GM18909 (cell line): Measurements from ENCODE around the gene CSRP3.
A peak's percentile ranks its signal among the peaks of the same experiment; 100 is the strongest.

Experiments used
- ATAC-seq: cut with Tn5 transposase; IDR thresholded peaks from one replicate; pipeline ENCODE4 v1.9.1; 2021; ENCODE audit warnings: mild to moderate bottlenecking; ENCODE audit not compliant: unreplicated experiment, poor library complexity

The CSRP3 gene

DNA sequence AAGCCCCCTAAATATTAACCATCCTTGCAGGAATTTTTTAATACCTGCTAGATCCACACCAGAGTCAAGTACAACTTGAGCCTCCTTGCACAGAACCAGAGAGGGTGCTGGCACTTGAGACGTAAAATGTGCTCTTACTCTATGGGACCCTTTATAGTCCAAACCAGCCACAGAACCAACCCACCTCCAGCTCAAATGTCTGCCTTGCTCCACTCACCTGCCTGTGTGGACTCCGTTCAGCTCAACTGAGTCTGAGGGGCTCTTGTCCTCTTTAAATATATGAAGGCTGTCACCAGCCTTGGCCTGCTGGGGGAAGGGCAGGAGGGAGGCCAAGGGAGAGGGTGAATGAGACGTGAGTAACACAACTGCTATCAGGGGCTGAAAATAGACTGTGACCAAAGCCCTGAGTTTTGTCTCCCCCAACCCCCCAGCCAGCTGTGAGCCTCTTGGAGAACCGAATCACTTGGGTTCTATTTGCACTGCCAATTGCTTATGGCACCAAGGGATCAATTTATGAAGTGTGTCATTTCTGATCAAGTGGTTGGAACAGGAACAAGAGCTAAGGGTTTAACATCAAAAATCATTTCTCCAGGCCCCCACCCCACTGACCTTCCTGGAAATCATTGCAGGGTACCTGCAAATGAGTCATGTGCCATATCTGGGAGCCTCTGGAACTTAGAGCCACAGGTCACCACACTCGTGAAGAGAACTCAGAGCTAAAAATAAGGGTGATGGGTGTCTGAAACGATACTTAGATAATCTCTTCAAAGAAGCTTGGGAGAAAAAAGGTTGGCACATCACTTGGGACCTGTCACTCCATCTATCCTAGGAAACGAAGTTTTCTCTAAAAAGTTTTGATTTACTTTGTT is at the start of gene CSRP3:
Gene CSRP3 (minus strand): TSS at position 247 of the 869 bp plus-strand sequence. CDS start 9,535 bp downstream, outside the sequence.
- ATAC-seq: no peak

DNA sequence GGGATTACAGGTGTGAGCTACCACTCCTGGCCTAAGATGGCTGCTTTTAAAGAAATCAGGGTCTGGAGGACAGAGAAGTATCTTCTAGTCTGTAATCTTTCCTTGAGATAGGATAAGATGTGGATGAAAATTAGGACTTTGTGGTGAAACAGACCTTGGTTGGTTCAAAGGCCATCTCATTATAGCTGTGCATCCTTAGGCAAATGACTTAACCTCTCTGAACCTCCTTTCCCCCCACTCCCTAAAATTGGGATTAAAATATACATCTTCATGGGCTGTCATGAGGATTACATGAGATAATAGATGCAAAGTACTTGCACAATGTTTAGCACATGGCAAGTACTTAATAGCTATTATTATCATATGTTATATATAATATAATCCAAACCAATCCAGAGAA is 49.8 kb upstream of the CSRP3 start:
- ATAC-seq: no peak

DNA sequence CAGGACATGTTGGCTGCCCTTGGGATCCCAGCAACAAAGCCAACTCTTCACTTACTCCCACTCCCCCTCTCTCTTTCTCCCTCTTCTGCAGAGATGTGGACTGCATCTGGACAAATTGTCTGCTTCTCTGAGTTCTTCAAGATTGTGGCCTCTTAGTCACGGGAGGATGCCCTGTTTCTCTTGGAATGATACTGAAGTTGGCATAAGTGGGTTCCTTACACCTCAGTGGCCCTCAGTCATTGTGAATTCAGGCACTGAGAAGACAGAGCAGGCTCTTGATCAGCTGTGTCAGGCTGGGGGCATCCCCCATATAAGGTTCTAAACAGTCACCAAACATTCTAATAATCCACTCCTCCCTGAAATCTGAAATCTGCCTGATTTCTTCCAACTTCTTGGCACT is 45.0 kb upstream of the CSRP3 start:
- ATAC-seq: no peak

DNA sequence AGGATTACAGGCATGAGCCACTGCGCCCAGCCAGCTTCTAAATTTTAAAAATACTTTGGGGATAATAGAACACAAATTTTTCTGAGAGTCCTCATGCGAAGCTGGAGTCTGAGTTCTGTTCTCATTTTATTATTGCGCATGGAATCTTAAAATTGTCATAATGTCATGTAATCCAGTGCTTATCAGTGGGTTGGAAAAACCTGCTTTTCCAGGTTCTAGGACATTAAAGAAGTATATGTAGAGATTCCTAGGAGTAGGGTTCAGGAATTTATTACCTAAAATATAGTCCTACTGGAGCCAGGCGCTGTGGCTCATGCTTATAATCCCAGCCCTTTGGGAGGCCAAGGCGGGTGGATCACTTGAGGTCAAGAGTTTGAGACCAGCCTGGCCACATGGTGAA is 43.6 kb upstream of the CSRP3 start:
- ATAC-seq: no peak

DNA sequence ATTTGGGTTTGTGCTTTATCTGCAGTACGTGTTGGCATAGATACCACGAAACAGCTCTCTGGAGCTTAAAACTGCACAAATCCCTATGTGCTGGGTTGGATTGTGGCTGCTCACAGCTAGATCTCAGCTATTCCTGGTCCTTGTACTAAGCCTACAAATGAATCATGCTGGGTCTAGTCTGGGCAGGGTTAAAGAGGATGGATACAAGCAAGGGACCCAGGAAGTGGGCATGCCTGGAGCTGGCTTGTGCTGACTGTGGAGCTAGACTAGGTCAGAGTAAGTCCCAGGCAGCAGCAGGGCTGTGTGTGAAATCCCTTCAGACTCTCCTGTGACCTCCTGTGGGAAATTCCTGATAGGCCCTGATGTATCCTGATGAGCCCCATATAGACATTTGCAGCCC is 42.8 kb upstream of the CSRP3 start:
- no peak for ATAC-seq

DNA sequence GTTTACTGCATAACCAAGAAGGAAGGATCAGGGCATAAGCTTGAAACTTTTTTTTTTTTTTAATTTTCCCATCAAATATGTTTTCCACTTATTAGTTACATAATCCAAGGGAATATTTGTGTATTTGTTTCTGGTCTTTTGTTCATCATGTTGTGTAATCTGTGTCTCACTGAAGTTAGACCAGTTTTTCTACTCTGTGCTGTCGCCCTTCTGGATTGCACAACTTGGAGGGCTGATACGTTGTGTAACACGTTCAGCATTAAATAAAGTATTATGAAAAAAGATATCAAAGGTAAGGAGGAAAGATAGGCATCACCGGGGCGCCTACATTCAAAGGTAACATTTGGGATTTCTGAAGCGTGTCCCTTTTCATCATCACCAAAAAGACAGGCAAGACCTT is 42.3 kb upstream of the CSRP3 start:
- no peak for ATAC-seq

DNA sequence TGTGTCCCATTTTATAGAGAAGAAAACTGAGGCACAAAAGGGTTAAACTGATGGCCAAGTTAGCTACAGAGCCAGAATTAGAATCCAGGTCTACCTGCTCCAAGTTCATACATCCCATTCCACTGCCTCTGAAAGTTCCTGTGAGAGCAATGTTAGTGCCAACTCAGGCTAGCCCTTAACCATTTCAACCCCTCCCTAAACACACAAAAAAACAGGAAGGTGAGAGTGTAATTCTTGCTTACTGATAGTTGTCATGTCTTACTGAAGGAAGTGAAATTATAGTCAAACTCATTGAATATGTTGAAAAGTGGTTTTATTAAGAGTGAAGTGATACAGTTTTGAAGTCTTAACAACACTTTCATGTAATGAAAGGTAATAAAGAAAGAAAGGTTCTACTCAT is 41.8 kb upstream of the CSRP3 start:
- no peak for ATAC-seq

DNA sequence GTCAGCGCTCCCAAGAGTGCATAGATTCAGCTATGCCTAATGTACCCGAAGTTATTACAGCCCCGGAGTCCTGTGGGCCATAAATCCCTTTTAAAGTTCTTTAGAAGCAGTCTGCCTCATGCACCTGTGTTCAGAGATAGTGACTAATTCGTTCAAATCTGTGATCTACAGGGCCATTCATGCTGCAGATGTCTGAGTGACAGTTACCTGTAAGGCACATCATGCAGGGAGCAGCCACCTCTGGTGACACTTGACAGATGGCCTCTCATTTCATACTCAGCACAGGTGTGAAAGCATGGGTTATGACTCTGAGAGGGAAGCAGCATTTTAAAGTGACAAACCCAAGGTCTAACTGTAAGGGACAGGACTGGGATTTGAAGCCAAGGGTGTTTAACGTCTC is 41.4 kb upstream of the CSRP3 start:
- no peak for ATAC-seq

DNA sequence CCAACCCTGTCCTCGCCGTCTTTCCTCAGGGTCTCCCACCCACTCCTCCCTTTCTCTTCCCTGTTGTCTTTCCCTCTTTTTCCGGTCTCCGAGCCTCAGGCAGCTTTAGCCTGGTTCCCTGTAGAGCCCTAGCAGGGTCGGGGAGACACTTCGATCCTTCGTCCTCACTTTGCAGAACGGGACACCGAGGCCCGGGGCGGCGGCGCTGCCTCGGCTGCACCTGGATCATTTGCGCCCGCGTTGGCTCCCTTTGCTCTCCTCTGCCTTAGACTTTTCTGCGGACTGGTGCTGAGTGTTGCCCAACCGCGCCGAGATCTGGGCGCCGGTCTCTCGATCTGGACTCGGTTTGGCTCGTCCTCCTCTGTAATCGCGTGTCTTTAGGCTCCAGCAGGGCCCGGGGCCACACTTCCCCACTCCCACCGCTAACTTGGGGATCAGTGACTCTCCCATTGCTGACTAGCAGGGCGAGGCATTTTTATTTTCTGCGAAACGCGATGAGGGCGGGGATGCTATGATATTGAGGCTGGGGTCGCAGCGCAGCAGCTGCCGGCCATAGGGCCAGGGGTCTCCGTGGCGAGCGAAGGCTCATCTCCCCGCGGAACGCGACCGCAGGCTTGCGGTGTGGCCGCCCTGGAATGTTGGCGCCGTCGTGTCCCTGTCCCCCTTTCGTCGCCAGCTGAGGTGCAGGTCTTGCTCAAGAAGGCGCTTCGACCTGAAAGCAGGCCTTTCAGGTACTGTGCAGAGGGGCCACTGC is 40.6 kb upstream of the CSRP3 start:
- ATAC-seq: no peak

DNA sequence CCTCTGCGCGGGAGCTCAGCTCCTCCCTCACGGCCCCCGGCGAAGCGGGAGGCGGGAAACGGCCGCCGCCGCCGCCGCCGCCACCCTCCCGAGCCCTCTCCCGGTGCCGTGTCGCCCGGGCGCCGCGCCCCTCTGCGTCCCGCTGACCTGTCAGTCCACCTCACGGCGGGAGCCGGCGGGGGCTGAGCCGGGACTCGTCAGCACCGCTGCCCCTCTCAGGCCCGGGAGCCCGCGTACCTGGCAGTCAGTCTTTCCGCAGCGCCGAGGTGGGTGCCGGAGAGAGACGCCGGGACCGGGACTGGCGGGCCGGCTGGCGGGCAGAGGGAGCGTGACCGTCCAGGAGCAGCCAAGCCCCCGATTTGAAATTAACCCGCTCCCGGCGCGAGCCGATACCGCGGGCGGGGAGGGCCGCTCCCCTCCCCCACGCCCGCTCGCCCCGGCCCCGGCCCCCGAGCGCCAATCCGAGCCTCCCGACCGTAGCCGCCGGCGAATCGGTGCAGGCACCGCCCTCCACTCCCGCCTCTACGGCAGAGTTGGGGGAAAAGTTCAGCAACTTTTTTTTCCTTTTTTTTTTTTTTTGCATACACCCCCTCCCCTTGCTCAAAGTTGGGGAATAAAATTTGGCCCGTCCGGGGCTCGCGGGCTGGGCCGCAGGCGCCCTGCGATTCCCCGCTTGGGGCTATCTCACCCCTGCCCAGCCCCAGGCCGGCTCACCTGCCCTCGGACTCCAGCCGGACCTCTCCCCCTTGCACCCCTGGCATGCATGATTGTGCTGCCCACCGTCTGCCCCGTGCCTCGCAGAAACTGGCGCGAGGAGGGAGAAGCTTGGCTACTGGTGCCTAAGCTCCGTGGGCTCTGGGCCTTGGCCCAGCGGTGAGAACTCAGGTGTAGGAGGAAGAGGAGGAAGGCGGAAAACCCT is 39.7 kb upstream of the CSRP3 start:
- peak; percentile 39 for ATAC-seq

DNA sequence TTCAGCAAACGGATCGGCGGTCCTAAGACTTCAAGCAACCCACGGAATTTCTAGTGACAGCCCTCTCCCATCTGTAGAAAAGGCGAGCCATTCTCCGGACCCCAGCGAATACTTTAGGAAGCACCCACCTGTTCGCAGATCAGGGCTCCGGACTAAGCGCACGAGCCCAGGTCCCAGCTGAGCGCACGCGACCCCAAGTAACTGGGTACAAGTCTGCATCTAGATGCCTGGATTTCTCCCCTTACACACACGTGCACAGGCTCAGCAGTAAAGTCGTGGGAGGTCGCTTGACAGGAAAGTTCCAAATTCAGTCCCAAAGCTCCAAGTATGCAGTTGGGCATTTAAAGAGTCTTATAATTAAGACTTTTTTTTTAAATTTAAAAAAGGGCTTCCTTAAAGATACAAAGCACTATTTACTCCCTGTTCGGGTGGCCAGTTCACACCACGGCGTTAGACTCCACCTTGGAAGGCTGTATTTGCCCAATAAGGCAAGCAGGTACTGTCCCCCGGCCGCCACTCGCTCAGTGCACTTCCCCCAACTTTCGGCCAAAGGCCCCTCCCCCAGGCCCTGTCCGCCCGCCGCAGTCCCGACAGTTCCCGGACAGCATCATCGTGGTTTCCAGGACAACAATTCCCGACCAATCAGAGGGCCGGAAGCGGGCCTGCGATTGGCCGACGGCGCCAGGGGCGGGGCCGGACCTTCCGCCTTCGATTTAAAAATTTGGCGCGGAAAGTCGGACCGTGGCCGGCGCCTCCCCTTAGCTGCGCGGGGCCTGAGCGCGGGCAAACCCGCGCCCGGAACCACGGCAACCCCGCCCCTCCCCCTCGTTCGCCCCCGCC is 38.9 kb upstream of the CSRP3 start, which contains the start of gene E2F8:
Gene E2F8 (minus strand): TSS at position 526 of the 840 bp plus-strand sequence. CDS start 824 bp downstream, outside the sequence.
- peak; percentile 92 for ATAC-seq

DNA sequence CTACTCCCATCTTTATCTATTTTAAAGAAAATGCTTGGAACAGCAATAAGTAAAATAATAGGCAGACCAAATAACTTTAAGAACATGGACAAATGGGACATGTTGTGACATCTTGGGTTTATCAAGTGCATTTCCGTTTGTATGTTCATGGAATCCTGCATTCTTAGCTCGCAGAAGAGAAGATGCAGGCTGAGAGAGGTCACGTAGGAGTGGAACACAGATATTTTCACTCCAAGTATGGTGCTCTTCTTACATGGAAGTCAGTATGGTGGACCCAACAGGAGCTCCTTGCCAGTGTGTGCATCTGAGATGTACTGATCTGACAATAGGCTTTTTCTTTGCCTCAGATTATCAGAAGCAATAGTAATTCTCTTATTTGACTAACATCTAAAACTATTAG is 37.3 kb upstream of the CSRP3 start:
- ATAC-seq: no peak

DNA sequence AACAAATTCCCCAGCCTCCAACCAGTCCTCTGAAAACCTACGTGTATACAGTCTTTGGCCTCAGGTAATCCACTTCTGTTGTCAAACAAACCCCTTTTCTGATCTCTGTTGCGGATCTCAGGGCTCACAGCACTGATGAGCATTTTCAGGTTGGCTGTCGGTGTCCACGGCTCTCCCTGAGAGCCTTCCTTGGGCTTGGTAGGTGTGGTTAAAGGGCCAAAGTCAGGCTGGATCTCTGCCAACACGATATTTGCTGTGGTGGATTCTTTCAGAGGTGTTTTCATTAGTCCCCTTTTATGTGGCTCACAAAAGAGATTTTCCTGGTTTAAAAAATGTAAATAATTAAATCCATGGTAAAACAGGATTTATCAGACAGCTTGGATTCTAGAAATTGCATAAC is 36.0 kb upstream of the CSRP3 start:
- ATAC-seq: no peak

DNA sequence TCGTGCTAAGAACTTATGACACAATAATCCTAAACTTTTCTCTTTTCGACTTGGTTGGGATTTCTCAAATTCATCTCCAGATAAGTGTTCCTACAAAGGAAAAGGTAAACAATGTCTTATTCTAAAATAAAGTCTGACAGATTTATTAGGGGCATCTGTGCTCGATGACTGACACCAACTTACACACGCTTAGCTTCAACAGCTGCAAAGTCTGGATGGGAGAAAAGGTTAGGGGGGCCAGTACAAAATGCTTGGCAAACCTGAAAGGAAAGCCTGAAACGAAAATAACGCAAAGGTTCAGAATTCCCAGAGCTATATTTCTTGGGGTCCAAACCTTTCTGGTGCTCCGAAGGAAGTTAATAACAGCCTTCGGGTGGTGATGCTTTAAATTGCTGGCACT is 35.6 kb upstream of the CSRP3 start:
- no peak for ATAC-seq

DNA sequence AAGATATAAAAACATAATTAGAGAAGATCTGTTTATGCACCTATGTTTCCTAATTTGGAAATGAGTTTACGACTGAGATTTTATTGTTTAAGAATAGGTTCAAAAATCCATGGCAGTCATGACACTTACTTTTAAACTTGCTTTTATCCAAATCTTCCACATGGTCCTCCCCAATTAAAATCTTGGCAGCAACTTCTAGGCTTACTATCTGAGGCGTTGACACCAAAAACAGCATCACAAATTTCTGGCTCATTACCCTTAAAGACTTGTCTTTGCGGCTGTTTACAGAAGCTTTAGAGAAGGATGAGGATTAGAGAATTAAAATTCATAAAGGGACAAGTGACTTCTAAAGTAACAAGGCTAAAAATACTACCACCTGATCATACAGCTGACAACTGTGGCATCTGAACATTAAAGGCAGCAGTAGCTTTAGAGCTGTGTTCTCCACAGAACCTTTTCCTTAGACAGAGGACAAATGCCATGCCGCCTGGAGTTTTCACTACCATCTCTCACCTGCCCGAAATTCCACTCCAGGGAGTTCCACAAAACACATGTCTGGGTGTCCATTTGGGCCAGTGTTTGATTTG is 32.5 kb upstream of the CSRP3 start:
- no peak for ATAC-seq

DNA sequence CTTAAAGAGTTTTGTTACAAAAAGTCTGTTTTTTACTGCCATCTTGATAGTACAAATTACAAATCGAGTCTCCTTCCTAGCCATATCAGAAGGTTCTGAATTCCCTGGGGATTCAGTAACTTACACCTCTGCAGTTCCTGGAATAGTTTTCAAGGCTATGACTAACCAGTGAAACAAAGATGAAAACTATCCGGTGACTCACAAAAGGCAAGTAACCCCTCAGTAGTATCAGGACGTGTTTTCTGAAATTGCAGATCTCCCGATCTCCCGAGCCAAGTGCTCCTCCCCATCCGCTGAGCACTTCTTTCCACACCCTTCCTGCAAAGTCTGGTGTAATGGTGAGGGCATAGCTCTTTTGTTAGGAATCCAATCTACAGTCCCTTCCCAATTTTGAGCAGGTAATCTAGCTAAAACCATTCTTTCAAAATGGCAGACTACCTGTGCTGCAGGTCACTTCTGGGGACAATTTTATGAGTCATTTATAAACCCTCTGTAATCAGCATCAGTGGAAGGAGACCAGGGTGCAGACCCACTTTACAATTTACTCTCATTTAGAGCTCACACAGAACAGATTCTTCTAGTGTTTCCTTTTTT is 31.2 kb upstream of the CSRP3 start:
- ATAC-seq: no peak

DNA sequence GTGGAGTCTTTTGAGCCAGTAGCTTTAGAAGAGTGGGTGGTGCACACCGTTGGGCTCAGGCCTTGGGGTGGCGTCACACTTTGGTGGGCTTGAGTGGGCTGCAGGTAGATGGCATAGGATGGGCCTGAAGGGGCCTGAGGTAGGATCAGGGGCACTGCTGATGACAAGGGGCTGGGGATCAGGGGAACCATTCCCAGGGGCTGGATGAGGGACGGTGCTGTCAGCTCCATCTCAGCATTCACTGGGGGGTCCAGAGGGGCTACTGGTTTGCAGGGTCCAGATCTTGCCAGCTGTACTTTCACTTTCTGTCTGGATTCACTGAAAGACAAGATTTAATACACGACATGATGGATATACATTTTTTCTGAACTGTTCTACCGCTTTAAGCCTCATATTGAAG is 27.9 kb upstream of the CSRP3 start:
- no peak for ATAC-seq

DNA sequence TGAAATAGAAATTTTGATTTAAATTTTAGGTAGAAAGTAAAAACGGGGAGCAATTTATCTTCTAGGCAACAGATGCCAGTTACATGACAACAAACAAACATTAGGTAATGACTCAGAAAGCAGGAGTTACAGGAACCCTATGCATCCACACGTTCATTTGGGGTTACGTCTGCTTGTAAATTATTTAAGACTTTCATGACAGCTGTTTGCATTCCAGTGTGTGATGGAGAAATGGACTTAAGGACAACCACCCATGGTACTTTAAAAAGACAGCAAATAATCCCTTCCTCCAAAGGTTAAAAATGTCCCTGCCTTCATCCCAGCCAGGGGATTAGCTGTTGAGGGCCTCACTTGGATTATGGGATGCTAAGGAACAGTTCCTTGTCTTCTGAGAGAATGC is 27.2 kb upstream of the CSRP3 start:
- no peak for ATAC-seq
